WTC11 (cell line): Measurements from ENCODE around the gene RSU1.

Experiments
- ATF3 ChIP-seq: sonication (generic); formaldehyde crosslinking; conservative IDR thresholded peaks from 2 replicates; pipeline ENCODE4 v1.8.1; 2022; ENCODE audit warnings: mild to moderate bottlenecking, missing genetic modification reagents
- CTCF ChIP-seq: fragments of 200-600 bp; IDR thresholded peaks from 2 replicates; pipeline ENCODE4 v1.8.0; 2022; ENCODE audit warnings: antibody characterized with exemption
- E2F5 ChIP-seq: sonication (generic); formaldehyde crosslinking; IDR thresholded peaks from 2 replicates; pipeline ENCODE4 v1.8.1; 2022; ENCODE audit warnings: mild to moderate bottlenecking, moderate library complexity, missing genetic modification reagents
- ESRRA ChIP-seq: sonication (generic); formaldehyde crosslinking; IDR thresholded peaks from 2 replicates; pipeline ENCODE4 v1.8.1; 2022; ENCODE audit warnings: mild to moderate bottlenecking, missing genetic modification reagents, borderline replicate concordance
- GABPB1 ChIP-seq: sonication (generic); formaldehyde crosslinking; IDR thresholded peaks from 2 replicates; pipeline ENCODE4 v1.8.1; 2023; ENCODE audit warnings: mild to moderate bottlenecking, missing genetic modification reagents
- HMGXB4 ChIP-seq: sonication (generic); formaldehyde crosslinking; IDR thresholded peaks from 2 replicates; pipeline ENCODE4 v1.8.1; 2023; ENCODE audit warnings: mild to moderate bottlenecking, moderate library complexity, missing genetic modification reagents
- IRF1 ChIP-seq: sonication (generic); formaldehyde crosslinking; IDR thresholded peaks from 2 replicates; pipeline ENCODE4 v1.8.0; 2023; ENCODE audit warnings: missing genetic modification reagents
- NR2C2 ChIP-seq: sonication (generic); formaldehyde crosslinking; IDR thresholded peaks from 2 replicates; pipeline ENCODE4 v1.8.0; 2022; ENCODE audit warnings: mild to moderate bottlenecking, missing genetic modification reagents
- TCF7 ChIP-seq: sonication (generic); formaldehyde crosslinking; IDR thresholded peaks from 2 replicates; pipeline ENCODE4 v1.8.0; 2022; ENCODE audit warnings: mild to moderate bottlenecking, low read depth, missing genetic modification reagents, moderate library complexity
- USF1 ChIP-seq: sonication (generic); formaldehyde crosslinking; IDR thresholded peaks from 2 replicates; pipeline ENCODE4 v1.8.0; 2022; ENCODE audit warnings: mild to moderate bottlenecking, missing genetic modification reagents
- USF2 ChIP-seq: sonication (generic); formaldehyde crosslinking; IDR thresholded peaks from 2 replicates; pipeline ENCODE4 v1.8.1; 2023; ENCODE audit warnings: mild to moderate bottlenecking, missing genetic modification reagents, moderate library complexity
- ZNF317 ChIP-seq: sonication (generic); formaldehyde crosslinking; IDR thresholded peaks from 2 replicates; pipeline ENCODE4 v1.8.1; 2023; ENCODE audit warnings: low read depth, mild to moderate bottlenecking, moderate library complexity, missing genetic modification reagents, borderline replicate concordance

GRCh38 chr10:16632996-16633395 is 184.2 kb downstream of the RSU1 start:
- TF ChIP-seq HMGXB4 (CRISPR knock-in tag) = no peak
- no peak for TF ChIP-seq E2F5
- TF ChIP-seq IRF1 = no peak
- TF ChIP-seq ATF3 (CRISPR knock-in tag) = no peak
- no peak for TF ChIP-seq NR2C2 (CRISPR knock-in tag)
- no peak for TF ChIP-seq USF2 (CRISPR knock-in tag)
- TF ChIP-seq USF1 (CRISPR knock-in tag) = no peak
- no peak for TF ChIP-seq GABPB1 (CRISPR knock-in tag)
- TF ChIP-seq CTCF = no peak
- TF ChIP-seq ESRRA = no peak
- TF ChIP-seq ZNF317 (CRISPR knock-in tag) = no peak
- no peak for TF ChIP-seq TCF7
